Kidney tubule cell (primary cell): Measurements from ENCODE around the gene FUT3.
A peak's percentile ranks its signal among the peaks of the same experiment; 100 is the strongest.
"Not testable (repeated sequence)": the region's sequence is repeated elsewhere in the genome, so short reads cannot be mapped to it uniquely, and the experiment has no call there.

Experiments
- DNase-seq: peaks from one replicate; pipeline ENCODE4 v3.0.0-alpha.2; 2018; ENCODE audit warnings: low spot score

The FUT3 gene

GRCh38 chr19:5851302-5851701 lies at the start of gene FUT3:
FUT3 (minus strand) TSS chr19:5851449.
- peak; percentile 23 for DNase-seq

GRCh38 chr19:5900976-5901375 lies 49.7 kb upstream of the FUT3 start:
- DNase-seq = no peak

- DNase-seq = no peak
These were observed 48.7 kb upstream of the FUT3 start for GRCh38 chr19:5899728-5900526.

- DNase-seq = no peak
These were observed 46.1 kb upstream of the FUT3 start for GRCh38 chr19:5897189-5897969.

GRCh38 chr19:5896365-5897076 lies 45.3 kb upstream of the FUT3 start:
- no peak for DNase-seq

- no peak for DNase-seq
These were observed 44.6 kb upstream of the FUT3 start for GRCh38 chr19:5895890-5896289.

- DNase-seq = no peak
These were observed 44.2 kb upstream of the FUT3 start for GRCh38 chr19:5895409-5895808.

GRCh38 chr19:5894704-5895349 lies 43.6 kb upstream of the FUT3 start:
- no peak for DNase-seq

- DNase-seq = peak; percentile 51
These were observed 42.9 kb upstream of the FUT3 start for GRCh38 chr19:5893907-5894703.

GRCh38 chr19:5893296-5893903 lies 42.2 kb upstream of the FUT3 start:
- no peak for DNase-seq

GRCh38 chr19:5892772-5893275 lies 41.6 kb upstream of the FUT3 start:
- DNase-seq = no peak

- DNase-seq = peak; percentile 52
These were observed 40.9 kb upstream of the FUT3 start for GRCh38 chr19:5891938-5892771.

GRCh38 chr19:5891572-5891937 lies 40.3 kb upstream of the FUT3 start:
- DNase-seq = no peak

- DNase-seq = no peak
These were observed 38.9 kb upstream of the FUT3 start for GRCh38 chr19:5890099-5890498.

GRCh38 chr19:5889288-5889971 lies 38.2 kb upstream of the FUT3 start:
- no peak for DNase-seq

- DNase-seq = not testable (repeated sequence)
These were observed 33.0 kb upstream of the FUT3 start for GRCh38 chr19:5884065-5884811.

GRCh38 chr19:5883157-5883873 lies 32.1 kb upstream of the FUT3 start:
- not testable (repeated sequence) for DNase-seq
